ENCODE measurements around the gene PNLIPRP2. TPM values are rescaled to one million over a fixed set of nuclear protein-coding genes. Genes with fewer than 3 reads are reported as not detected.

Gene PNLIPRP2
- total RNA-seq, 4 donors from 2014 or later: not detected

- peaks cover 0 to 10% (median 3%) of the 10 kb centered on the region in 3 donors for H3K4me1 ChIP-seq
Measured at GRCh38 chr10:116625845-116626244, 5.1 kb downstream of the PNLIPRP2 start.

DNA sequence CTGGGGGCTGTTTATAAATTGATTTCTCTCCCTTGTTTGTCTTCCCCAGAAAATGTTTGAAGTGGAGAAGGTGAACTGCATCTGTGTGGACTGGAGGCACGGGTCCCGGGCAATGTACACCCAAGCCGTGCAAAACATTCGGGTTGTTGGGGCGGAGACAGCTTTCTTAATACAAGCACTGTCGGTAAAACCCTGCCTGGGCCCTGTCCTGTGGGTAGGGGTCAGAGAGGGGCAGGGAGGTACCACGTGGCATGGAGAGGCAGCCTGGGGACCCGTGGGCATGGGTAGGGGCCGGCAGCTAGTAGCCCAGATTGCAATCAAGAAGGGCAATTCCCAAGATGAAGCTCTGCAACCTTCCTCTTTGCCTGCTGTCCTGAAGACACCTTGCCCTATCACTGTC lies 6.1 kb downstream of the PNLIPRP2 start:
- H3K27ac ChIP-seq: no peak overlapping the region
- H3K4me3 ChIP-seq: no peak overlapping the region
- TF ChIP-seq, protein P1, sequence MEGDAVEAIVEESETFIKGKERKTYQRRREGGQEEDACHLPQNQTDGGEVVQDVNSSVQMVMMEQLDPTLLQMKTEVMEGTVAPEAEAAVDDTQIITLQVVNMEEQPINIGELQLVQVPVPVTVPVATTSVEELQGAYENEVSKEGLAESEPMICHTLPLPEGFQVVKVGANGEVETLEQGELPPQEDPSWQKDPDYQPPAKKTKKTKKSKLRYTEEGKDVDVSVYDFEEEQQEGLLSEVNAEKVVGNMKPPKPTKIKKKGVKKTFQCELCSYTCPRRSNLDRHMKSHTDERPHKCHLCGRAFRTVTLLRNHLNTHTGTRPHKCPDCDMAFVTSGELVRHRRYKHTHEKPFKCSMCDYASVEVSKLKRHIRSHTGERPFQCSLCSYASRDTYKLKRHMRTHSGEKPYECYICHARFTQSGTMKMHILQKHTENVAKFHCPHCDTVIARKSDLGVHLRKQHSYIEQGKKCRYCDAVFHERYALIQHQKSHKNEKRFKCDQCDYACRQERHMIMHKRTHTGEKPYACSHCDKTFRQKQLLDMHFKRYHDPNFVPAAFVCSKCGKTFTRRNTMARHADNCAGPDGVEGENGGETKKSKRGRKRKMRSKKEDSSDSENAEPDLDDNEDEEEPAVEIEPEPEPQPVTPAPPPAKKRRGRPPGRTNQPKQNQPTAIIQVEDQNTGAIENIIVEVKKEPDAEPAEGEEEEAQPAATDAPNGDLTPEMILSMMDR (IDR thresholded peaks at IDR 0.05): no peak
- no peak for TF ChIP-seq POLR2A (IDR thresholded peaks at IDR 0.05)
- H3K36me3 ChIP-seq: no peaks in the 10 kb centered on the region
- H3K27me3 ChIP-seq: peaks cover 0 to 50% (median 2%) of the 10 kb centered on the region in 4 donors
- WGBS, 2 donors: 61 to 78% methylated on average over 5 to 7 of the region's 9 CpGs
- H3K9me3 ChIP-seq: no peaks in the 10 kb centered on the region
- no peak for DNase-seq
- H3K4me1 ChIP-seq: peaks cover 0 to 10% (median 3%) of the 10 kb centered on the region in 3 donors
- intact Hi-C loops (cut with DNase I): no loop called here

More at GRCh38 chr10:116625845-116626244, 5.1 kb downstream of the PNLIPRP2 start:
- TF ChIP-seq POLR2A (IDR thresholded peaks at IDR 0.05): no peak
- TF ChIP-seq, protein P1 (IDR thresholded peaks at IDR 0.05): no peak
- no peak for DNase-seq
- peaks cover 0 to 50% (median 2%) of the 10 kb centered on the region in 4 donors for H3K27me3 ChIP-seq
- intact Hi-C loops (cut with DNase I): no loop called here
- WGBS, 2 donors: 75 to 85% methylated on average over 2 to 5 of the region's 7 CpGs
- H3K27ac ChIP-seq: no peak overlapping the region
- no peak overlapping the region for H3K4me3 ChIP-seq
- H3K9me3 ChIP-seq: no peaks in the 10 kb centered on the region
- H3K36me3 ChIP-seq: no peaks in the 10 kb centered on the region

DNA sequence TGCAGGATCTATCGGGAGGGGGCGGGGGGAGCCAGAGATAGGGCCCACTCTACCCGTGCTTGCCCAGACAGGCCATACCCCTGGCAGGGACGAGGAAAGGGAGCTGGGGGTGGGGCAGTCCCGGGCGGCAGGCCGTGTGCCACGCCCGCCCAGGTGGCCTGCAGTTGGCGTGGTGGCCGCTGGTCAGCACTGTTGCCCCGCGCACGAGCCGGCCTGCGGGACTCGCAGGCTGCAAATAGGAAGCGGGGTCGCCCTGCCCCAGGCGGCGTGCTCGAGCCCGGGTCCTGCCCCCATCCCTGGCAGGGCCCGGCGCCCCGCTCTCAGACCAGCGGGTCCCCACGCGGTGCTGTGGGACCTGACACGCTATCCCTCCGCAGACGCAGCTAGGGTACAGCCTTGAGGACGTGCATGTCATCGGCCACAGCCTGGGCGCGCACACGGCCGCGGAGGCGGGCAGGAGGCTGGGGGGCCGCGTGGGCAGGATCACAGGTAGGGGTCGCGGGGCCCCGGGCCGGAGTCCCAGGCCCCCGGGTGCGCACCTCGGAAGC lies 6.7 kb downstream of the PNLIPRP2 start:
- H3K27me3 ChIP-seq: peaks cover 0 to 50% (median 2%) of the 10 kb centered on the region in 4 donors
- no peaks in the 10 kb centered on the region for H3K9me3 ChIP-seq
- peak overlapping the region in 2 of 4 donors; percentile 15 to 29 for H3K4me3 ChIP-seq
- H3K4me1 ChIP-seq: peaks cover 0 to 10% (median 3%) of the 10 kb centered on the region in 3 donors
- WGBS, 2 donors: 0 to 16% methylated on average over 2 to 7 of the region's 49 CpGs
- no peak overlapping the region for H3K27ac ChIP-seq
- H3K36me3 ChIP-seq: no peaks in the 10 kb centered on the region
- intact Hi-C loops (cut with DNase I): no loop called here
- no peak for DNase-seq
- TF ChIP-seq POLR2A (IDR thresholded peaks at IDR 0.05): no peak
- TF ChIP-seq, protein P1 (IDR thresholded peaks at IDR 0.05): peak in 2 of 6 experiments; percentile 3 to 21

GRCh38 chr10:116629340-116629739 lies 8.6 kb downstream of the PNLIPRP2 start:
- TF ChIP-seq, protein P1 (IDR thresholded peaks at IDR 0.05): no peak
- TF ChIP-seq POLR2A (IDR thresholded peaks at IDR 0.05): no peak
- DNase-seq: no peak
- Histone ChIP-seq H3K9me3 (no peaks in the 10 kb centered on the region), H3K4me1 (peaks cover 0 to 10% (median 3%) of the 10 kb centered on the region in 3 donors), H3K27ac (no peak overlapping the region), H3K4me3 (no peak overlapping the region), H3K27me3 (peaks cover 0 to 34% (median 2%) of the 10 kb centered on the region in 4 donors), H3K36me3 (no peaks in the 10 kb centered on the region)
- intact Hi-C loops (cut with DNase I): no loop called here
- 73% methylated on average over 4 of the region's 4 CpGs for WGBS, 2 donors

DNA sequence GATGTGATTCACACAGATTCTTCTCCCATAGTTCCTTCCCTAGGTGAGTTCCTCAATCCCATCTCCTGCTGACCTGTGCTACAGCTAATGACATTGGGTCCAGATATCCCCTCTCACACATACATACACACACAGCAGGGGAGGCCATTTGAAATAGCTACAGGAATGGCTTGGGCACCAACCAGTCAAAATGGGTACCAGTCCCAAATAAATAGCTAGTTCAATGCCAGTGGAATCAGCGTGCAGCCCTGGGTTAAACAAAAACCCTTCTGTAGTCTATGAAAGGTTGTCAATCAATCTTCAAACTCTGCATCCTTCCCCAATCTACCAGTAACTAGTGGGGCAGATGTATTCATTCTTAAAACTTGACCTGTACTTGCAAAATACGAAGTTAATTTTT lies 9.3 kb downstream of the PNLIPRP2 start:
- TF ChIP-seq, protein P1 (IDR thresholded peaks at IDR 0.05): no peak
- TF ChIP-seq POLR2A (IDR thresholded peaks at IDR 0.05): no peak
- intact Hi-C loops (cut with DNase I): no loop called here
- H3K4me1 ChIP-seq: peaks cover 0 to 10% (median 3%) of the 10 kb centered on the region in 3 donors
- H3K27me3 ChIP-seq: peaks cover 0 to 33% (median 2%) of the 10 kb centered on the region in 4 donors
- H3K36me3 ChIP-seq: no peaks in the 10 kb centered on the region
- no peaks in the 10 kb centered on the region for H3K9me3 ChIP-seq
- WGBS, 2 donors: 69 to 87% methylated on average over 2 of the region's 2 CpGs
- no peak overlapping the region for H3K27ac ChIP-seq
- no peak for DNase-seq
- no peak overlapping the region for H3K4me3 ChIP-seq

All from esophagus squamous epithelium (tissue), 5 donors.